Ammon's horn (tissue), 1 donor: ENCODE results near the gene TMEM135.

Experiments used
- DNase-seq: peaks from one replicate; pipeline ENCODE4 v3.0.0-alpha.2; 2016; ENCODE audit warnings: low spot score

The TMEM135 gene

GRCh38 chr11:87194985-87195820, 157.5 kb downstream of the TMEM135 start:
- DNase-seq, result no peak

GRCh38 chr11:87198266-87198881, 160.6 kb downstream of the TMEM135 start:
- no peak for DNase-seq

- no peak for DNase-seq
Observed at GRCh38 chr11:87201376-87201775, 163.6 kb downstream of the TMEM135 start.

- no peak for DNase-seq
Observed at GRCh38 chr11:87203907-87204602, 166.3 kb downstream of the TMEM135 start.

GRCh38 chr11:87212891-87213290, 175.2 kb downstream of the TMEM135 start:
- DNase-seq, result no peak

GRCh38 chr11:87213444-87213843, 175.7 kb downstream of the TMEM135 start:
- no peak for DNase-seq

GRCh38 chr11:87215236-87215635, 177.5 kb downstream of the TMEM135 start:
- no peak for DNase-seq

GRCh38 chr11:87219266-87219665, 181.5 kb downstream of the TMEM135 start:
- DNase-seq, result no peak

GRCh38 chr11:87223816-87224215, 186.1 kb downstream of the TMEM135 start:
- no peak for DNase-seq

- DNase-seq, result no peak
Observed at GRCh38 chr11:87224486-87224885, 186.8 kb downstream of the TMEM135 start.

GRCh38 chr11:87228820-87229219, 191.1 kb downstream of the TMEM135 start:
- no peak for DNase-seq

GRCh38 chr11:87230995-87231394, 193.3 kb downstream of the TMEM135 start:
- DNase-seq, result no peak

GRCh38 chr11:87232320-87232719, 194.6 kb downstream of the TMEM135 start:
- DNase-seq, result no peak

GRCh38 chr11:87235366-87235765, 197.6 kb downstream of the TMEM135 start:
- no peak for DNase-seq

GRCh38 chr11:87236368-87236767, 198.6 kb downstream of the TMEM135 start:
- no peak for DNase-seq

GRCh38 chr11:87239001-87239400, 201.3 kb downstream of the TMEM135 start:
- no peak for DNase-seq

GRCh38 chr11:87239531-87239930, 201.8 kb downstream of the TMEM135 start:
- DNase-seq, result no peak

GRCh38 chr11:87251560-87251959, 213.8 kb downstream of the TMEM135 start:
- no peak for DNase-seq

- DNase-seq, result no peak
Observed at GRCh38 chr11:87252869-87253268, 215.1 kb downstream of the TMEM135 start.

- DNase-seq, result no peak
Observed at GRCh38 chr11:87254562-87254961, 216.8 kb downstream of the TMEM135 start.

- no peak for DNase-seq
Observed at GRCh38 chr11:87255589-87255988, 217.9 kb downstream of the TMEM135 start.

GRCh38 chr11:87256694-87257340, 219.1 kb downstream of the TMEM135 start:
- no peak for DNase-seq
